DOHH2 (cell line): ENCODE results near the gene PTEN.

Source experiments
- CTCF ChIP-seq: fragments of 200-600 bp; sonication (generic); IDR thresholded peaks from one replicate; pipeline ENCODE4 v1.5.1; 2014; ENCODE audit warnings: antibody characterized with exemption, mild to moderate bottlenecking, low read depth, low read length; ENCODE audit not compliant: poor library complexity, severe bottlenecking
- EZH2phosphoT487 ChIP-seq: fragments of 200-600 bp; sonication (generic); IDR thresholded peaks from 2 replicates; pipeline ENCODE4 v1.6.1; 2017; ENCODE audit warnings: borderline replicate concordance, mild to moderate bottlenecking, antibody characterized with exemption, low read length, moderate library complexity, mixed read lengths

DNA sequence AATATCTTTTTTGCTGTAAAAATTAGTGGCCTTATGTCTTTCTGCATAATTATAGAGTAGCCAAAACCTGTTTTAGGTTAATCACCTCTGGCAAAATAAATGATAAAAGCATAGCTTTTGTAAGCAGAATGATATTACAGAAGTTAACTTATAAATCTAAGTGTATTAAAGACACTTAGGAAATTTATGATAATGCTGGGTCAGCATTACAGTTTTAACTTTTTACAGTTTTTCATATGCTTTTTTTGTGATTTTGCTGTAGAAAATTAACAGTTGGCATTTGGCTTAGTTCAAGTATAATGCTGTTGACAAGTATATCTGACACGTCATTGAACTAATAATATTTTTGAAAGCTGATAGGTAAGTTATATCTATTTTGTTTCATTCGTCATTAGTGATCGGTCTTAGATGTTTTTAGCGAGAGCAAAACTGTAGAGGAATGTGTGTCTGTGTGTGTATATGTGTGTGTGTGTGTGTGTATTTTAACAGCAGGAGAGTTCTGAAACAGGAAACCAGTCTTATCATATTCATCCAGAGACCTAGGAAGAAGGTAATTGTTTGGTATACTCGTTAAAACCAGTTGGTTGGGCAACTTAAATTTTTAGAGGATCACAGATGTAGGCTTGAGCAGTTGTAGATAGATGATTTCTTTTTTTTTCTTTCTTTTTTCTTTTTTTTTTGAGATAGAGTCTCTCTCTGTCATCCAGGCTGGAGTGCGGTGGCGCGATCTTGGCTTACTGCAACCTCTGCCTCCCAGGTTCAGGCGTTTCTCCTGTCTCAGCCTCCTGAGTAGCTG is 15.4 kb downstream of the PTEN start:
- no peak for TF ChIP-seq CTCF
- TF ChIP-seq EZH2phosphoT487, result no peak
